ENCODE measurements around the gene RIMOC1.
A peak's percentile ranks its signal among the peaks of the same experiment; 100 is the strongest.

RIMOC1 gene, protein sequence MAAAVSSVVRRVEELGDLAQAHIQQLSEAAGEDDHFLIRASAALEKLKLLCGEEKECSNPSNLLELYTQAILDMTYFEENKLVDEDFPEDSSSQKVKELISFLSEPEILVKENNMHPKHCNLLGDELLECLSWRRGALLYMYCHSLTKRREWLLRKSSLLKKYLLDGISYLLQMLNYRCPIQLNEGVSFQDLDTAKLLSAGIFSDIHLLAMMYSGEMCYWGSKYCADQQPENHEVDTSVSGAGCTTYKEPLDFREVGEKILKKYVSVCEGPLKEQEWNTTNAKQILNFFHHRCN

DNA sequence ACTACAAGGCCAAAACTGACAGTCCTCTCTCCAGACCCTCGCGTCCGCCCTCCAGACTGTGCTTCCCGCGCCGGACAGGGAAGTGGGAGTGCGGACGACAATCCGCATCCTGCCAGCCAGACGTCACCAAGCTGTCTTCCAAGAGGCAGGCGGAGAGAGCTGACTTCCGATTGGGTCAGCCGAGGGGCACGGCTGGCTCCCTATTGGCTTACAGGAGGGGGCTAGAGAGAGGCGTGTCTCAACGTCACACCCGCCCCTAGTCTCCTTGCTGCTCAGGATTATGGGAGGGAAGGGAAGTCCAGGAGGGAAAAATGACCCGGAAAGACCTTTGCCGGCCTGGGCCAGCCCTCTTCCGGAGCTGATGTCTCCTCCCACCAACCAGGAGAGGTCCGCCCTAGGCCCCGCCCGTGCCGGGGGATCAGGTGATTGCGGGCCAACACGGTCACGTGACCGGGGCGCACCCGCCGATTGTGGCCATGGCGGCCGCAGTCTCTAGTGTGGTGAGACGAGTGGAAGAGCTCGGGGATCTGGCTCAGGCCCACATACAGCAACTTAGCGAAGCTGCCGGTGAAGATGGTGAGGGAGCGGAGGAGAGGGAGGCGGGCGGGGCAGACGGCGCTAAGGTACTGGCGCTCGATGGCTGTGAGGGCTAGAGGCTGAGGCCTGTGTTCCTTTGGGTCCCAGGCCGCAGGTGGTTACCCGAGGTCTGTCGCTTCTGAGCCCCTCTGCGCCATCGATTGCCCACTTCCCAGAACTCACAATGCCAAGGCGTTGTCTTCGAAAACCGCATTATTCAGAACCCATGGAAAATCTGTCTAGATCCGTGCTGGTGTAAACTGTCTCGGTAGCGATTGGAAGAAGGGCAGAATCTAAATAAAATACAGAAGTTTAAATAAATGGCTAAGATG lies at the start of gene RIMOC1:
Gene RIMOC1 (plus strand): TSS at position 453 of the 908 bp plus-strand sequence. CDS start 24 bp downstream, at position 477.
- TF ChIP-seq, protein P1, sequence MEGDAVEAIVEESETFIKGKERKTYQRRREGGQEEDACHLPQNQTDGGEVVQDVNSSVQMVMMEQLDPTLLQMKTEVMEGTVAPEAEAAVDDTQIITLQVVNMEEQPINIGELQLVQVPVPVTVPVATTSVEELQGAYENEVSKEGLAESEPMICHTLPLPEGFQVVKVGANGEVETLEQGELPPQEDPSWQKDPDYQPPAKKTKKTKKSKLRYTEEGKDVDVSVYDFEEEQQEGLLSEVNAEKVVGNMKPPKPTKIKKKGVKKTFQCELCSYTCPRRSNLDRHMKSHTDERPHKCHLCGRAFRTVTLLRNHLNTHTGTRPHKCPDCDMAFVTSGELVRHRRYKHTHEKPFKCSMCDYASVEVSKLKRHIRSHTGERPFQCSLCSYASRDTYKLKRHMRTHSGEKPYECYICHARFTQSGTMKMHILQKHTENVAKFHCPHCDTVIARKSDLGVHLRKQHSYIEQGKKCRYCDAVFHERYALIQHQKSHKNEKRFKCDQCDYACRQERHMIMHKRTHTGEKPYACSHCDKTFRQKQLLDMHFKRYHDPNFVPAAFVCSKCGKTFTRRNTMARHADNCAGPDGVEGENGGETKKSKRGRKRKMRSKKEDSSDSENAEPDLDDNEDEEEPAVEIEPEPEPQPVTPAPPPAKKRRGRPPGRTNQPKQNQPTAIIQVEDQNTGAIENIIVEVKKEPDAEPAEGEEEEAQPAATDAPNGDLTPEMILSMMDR (IDR thresholded peaks at IDR 0.05; ENCODE audit: insufficient read depth, low read length, poor library complexity, severe bottlenecking), result no peak
- Histone ChIP-seq H3K27me3 (replicated peaks; ENCODE audit: control insufficient read depth, insufficient read depth, low read length) (no peaks in the 10 kb centered on the region), H3K4me3 (replicated peaks; ENCODE audit: low read depth, low read length) (peak within 1 kb of the TSS; percentile 89), H3K36me3 (ENCODE audit: control insufficient read depth, insufficient read depth, low read length) (no peaks in the 10 kb centered on the region; the same call in none of the 2 replicates)
- DNase-seq (ENCODE audit: extremely low read depth, insufficient read length), result peak; percentile 96

DNA sequence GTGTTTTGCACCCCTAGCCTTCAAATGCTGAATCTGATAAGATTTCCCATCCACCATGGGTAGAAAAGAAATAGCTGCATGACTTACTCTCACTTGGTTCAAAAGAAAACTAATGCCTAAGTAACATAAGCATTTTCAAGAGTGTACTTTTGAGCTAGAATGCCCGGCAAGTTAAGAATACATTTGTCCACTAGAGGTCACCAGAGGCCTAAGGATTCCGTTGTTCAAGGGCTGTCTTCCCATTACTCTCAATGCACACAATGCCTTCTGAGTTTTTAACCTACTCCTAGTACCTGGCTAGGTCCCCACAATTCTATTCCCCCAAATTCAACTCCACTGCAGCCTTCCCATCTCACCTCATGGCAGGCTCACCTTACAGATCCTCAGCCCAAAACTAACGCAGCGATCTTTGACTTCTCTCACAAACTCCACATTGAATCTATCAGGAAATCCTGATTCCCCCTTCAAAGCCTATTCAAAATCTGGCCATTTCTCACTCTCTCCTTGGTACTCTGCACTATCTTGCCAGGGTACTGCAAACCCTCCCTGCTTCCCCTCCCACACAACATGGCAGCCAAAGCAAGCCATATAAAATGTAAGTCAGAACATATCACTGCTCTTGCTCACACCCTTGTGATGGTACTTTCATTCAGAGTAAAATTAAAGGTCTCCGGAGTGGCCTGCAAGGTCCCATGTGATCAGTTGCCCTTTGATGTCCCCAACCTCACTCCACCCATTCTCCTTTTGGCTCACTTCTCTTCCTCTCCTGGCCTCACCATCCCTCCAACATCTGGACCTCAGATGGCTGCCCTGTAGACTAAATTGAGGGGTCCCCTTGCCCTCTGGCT lies 47.3 kb upstream of the RIMOC1 start:
- TF ChIP-seq, protein P1 (IDR thresholded peaks at IDR 0.05; ENCODE audit: insufficient read depth, low read length, poor library complexity, severe bottlenecking), result peak; percentile 70
- DNase-seq (ENCODE audit: extremely low read depth, insufficient read length), result peak; percentile 22
- H3K36me3 ChIP-seq (ENCODE audit: control insufficient read depth, insufficient read depth, low read length), result peaks cover 10% of the 10 kb centered on the region
- no peaks in the 10 kb centered on the region for H3K27me3 ChIP-seq (replicated peaks; ENCODE audit: control insufficient read depth, insufficient read depth, low read length)
- no peak overlapping the region for H3K4me3 ChIP-seq (replicated peaks; ENCODE audit: low read depth, low read length)

DNA sequence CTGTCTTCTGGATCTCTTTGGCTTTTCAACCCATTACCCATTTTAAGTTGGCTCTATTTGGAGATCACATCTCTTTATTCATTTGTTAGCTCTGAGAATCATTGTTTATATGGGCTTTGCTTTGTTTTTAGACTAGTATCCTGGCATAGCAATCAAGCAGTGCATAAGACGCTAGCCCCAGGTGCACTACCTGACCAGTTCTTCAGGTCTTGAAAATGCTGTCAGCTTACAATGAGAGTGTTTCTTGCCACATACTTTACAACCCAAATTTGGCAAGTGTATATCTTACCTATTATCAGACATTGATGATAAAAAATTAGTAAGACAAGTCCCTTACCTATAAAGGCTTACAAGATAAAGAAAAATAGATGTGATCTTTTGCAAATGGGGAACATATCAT lies 46.2 kb upstream of the RIMOC1 start:
- TF ChIP-seq, protein P1 (IDR thresholded peaks at IDR 0.05; ENCODE audit: insufficient read depth, low read length, poor library complexity, severe bottlenecking), result no peak
- Histone ChIP-seq H3K36me3 (ENCODE audit: control insufficient read depth, insufficient read depth, low read length) (peaks cover 8% of the 10 kb centered on the region), H3K4me3 (replicated peaks; ENCODE audit: low read depth, low read length) (no peak overlapping the region), H3K27me3 (replicated peaks; ENCODE audit: control insufficient read depth, insufficient read depth, low read length) (no peaks in the 10 kb centered on the region)
- no peak for DNase-seq (ENCODE audit: extremely low read depth, insufficient read length)

DNA sequence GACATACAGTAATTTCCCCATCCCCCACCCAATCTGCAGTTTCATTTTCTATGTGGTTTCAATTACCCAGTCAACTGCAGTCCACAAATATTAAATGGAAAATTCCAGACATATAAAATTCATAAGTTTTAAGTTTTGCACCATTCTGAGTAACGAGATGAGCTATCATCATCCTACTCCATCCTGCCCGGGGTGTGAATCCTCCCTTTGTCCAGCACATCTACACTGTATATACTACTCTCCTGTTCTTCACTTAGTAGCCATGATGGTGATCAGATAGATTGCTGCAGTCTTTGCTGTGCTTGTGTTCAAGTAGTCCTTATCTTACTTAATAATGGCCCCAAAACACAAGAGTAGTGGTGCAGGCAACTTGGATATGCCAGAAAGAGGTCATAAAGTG lies 45.3 kb upstream of the RIMOC1 start:
- TF ChIP-seq, protein P1 (IDR thresholded peaks at IDR 0.05; ENCODE audit: insufficient read depth, low read length, poor library complexity, severe bottlenecking), result no peak
- Histone ChIP-seq H3K27me3 (replicated peaks; ENCODE audit: control insufficient read depth, insufficient read depth, low read length) (no peaks in the 10 kb centered on the region), H3K4me3 (replicated peaks; ENCODE audit: low read depth, low read length) (no peak overlapping the region), H3K36me3 (ENCODE audit: control insufficient read depth, insufficient read depth, low read length) (peaks cover 6% of the 10 kb centered on the region)
- DNase-seq (ENCODE audit: extremely low read depth, insufficient read length), result no peak

DNA sequence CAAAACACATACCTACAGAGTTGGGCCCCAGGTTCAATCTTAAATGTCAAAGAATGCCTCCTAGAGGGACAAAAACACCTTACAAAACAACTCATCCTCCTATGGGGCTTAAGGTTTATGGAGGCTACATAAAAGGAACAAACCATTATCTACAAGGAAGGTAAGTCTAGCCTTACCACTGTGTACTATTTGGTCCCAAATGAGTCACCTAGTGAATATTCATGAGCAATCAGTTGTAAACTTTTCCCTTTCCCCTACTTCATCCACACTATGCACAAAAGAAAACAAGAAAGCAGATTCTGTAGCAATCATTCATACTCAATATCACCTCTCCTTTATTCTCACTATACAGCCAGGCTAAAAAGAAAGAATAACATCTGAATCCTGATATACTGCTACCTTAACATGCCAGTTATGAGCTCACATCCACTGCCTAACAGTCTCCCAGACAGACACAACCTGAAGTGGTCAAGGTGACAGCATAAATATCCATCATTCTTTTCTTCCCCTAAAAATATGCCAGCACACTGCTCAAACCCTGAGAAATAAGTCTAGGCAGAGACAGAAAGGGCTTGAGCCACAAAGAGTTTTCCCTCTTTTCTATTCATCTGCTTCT lies 40.2 kb upstream of the RIMOC1 start:
- TF ChIP-seq, protein P1 (IDR thresholded peaks at IDR 0.05; ENCODE audit: insufficient read depth, low read length, poor library complexity, severe bottlenecking), result no peak
- DNase-seq (ENCODE audit: extremely low read depth, insufficient read length), result no peak

More for the DNA sequence above, 40.2 kb upstream of the RIMOC1 start:
- Histone ChIP-seq H3K4me3 (replicated peaks; ENCODE audit: low read depth, low read length) (no peak overlapping the region), H3K27me3 (replicated peaks; ENCODE audit: control insufficient read depth, insufficient read depth, low read length) (no peaks in the 10 kb centered on the region), H3K36me3 (ENCODE audit: control insufficient read depth, insufficient read depth, low read length) (peaks cover under 1% of the 10 kb centered on the region; the same call in 1 of the 2 replicates)
